Measurements from ENCODE around the gene UBE2G2. TPM values are rescaled to one million over a fixed set of nuclear protein-coding genes. Genes with fewer than 3 reads are reported as not detected.

Gene UBE2G2
- total RNA-seq, 1 experiment from 2014 or later, result 91.3 TPM

GRCh38 chr21:44842087-44842486 is 40.5 kb upstream of the UBE2G2 start:
- Mint-ChIP-seq H3K36me3 (ENCODE audit: insufficient read depth, unreplicated experiment) (peaks cover 31% of the 10 kb centered on the region), H3K27me3 (ENCODE audit: insufficient read depth, unreplicated experiment) (no peaks in the 10 kb centered on the region), H3K9me3 (ENCODE audit: unreplicated experiment) (no peaks in the 10 kb centered on the region), H3K4me3 (ENCODE audit: unreplicated experiment) (no peak overlapping the region), H3K4me1 (ENCODE audit: low read depth, unreplicated experiment) (peaks cover 6% of the 10 kb centered on the region), H3K27ac (ENCODE audit: unreplicated experiment) (no peak overlapping the region)
- DNase-seq, result no peak
- no peaks in the 10 kb centered on the region for H3K9me3 ChIP-seq
- no peak for TF ChIP-seq CTCF (IDR thresholded peaks at IDR 0.05; ENCODE audit: insufficient read depth in 1 of 2, low read depth in 1 of 2, low read length in 1 of 2, severe bottlenecking in 1 of 2, unreplicated experiment in 1 of 2)
- no peaks in the 10 kb centered on the region for H3K27me3 ChIP-seq (replicated peaks; ENCODE audit: control insufficient read depth, insufficient read depth, low read length)
- no peaks in the 10 kb centered on the region for H3K36me3 ChIP-seq (ENCODE audit: control insufficient read depth, insufficient read depth, low read length)
- intact Hi-C loops (cut with micrococcal nuclease; ENCODE audit: unreplicated experiment), result no loop called here
- no peak overlapping the region for H3K4me3 ChIP-seq (ENCODE audit: low read depth, low read length)
- CTCF ChIA-PET, result no interaction called here
- H3K4me1 ChIP-seq, result peaks cover 22% of the 10 kb centered on the region
- BruUV-seq (replicated peaks), result no TSS peak
- POLR2A ChIA-PET, result no interaction called here

GRCh38 chr21:44840771-44841170 is 39.2 kb upstream of the UBE2G2 start:
- no TSS peak for BruUV-seq (replicated peaks)
- TF ChIP-seq CTCF (IDR thresholded peaks at IDR 0.05; ENCODE audit: insufficient read depth in 1 of 2, low read depth in 1 of 2, low read length in 1 of 2, severe bottlenecking in 1 of 2, unreplicated experiment in 1 of 2), result no peak
- no peak overlapping the region for H3K4me3 ChIP-seq (ENCODE audit: low read depth, low read length)
- ChIA-PET CTCF (no interaction called here), POLR2A (no interaction called here)
- peaks cover 18% of the 10 kb centered on the region for H3K4me1 ChIP-seq
- H3K27me3 Mint-ChIP-seq (ENCODE audit: insufficient read depth, unreplicated experiment), result no peaks in the 10 kb centered on the region
- H3K4me1 Mint-ChIP-seq (ENCODE audit: low read depth, unreplicated experiment), result peaks cover 6% of the 10 kb centered on the region
- no peaks in the 10 kb centered on the region for H3K9me3 Mint-ChIP-seq (ENCODE audit: unreplicated experiment)
- no peaks in the 10 kb centered on the region for H3K9me3 ChIP-seq
- peaks cover 18% of the 10 kb centered on the region for H3K36me3 Mint-ChIP-seq (ENCODE audit: insufficient read depth, unreplicated experiment)
- peak in 1 of 2 experiments; percentile 16 for DNase-seq
- no peaks in the 10 kb centered on the region for H3K27me3 ChIP-seq (replicated peaks; ENCODE audit: control insufficient read depth, insufficient read depth, low read length)
- H3K4me3 Mint-ChIP-seq (ENCODE audit: unreplicated experiment), result no peak overlapping the region
- H3K27ac Mint-ChIP-seq (ENCODE audit: unreplicated experiment), result no peak overlapping the region
- no peaks in the 10 kb centered on the region for H3K36me3 ChIP-seq (ENCODE audit: control insufficient read depth, insufficient read depth, low read length)
- intact Hi-C loops (cut with micrococcal nuclease; ENCODE audit: unreplicated experiment), result no loop called here

- Histone ChIP-seq H3K4me3 (ENCODE audit: low read depth, low read length) (no peak overlapping the region), H3K4me1 (peaks cover 10% of the 10 kb centered on the region), H3K9me3 (no peaks in the 10 kb centered on the region), H3K27me3 (replicated peaks; ENCODE audit: control insufficient read depth, insufficient read depth, low read length) (no peaks in the 10 kb centered on the region), H3K36me3 (ENCODE audit: control insufficient read depth, insufficient read depth, low read length) (no peaks in the 10 kb centered on the region)
- no peaks in the 10 kb centered on the region for H3K9me3 Mint-ChIP-seq (ENCODE audit: unreplicated experiment)
- ChIA-PET CTCF (no interaction called here), POLR2A (no interaction called here)
- no peak overlapping the region for H3K4me3 Mint-ChIP-seq (ENCODE audit: unreplicated experiment)
- TF ChIP-seq CTCF (IDR thresholded peaks at IDR 0.05; ENCODE audit: insufficient read depth in 1 of 2, low read depth in 1 of 2, low read length in 1 of 2, severe bottlenecking in 1 of 2, unreplicated experiment in 1 of 2), result no peak
- no peak overlapping the region for H3K27ac Mint-ChIP-seq (ENCODE audit: unreplicated experiment)
- intact Hi-C loops (cut with micrococcal nuclease; ENCODE audit: unreplicated experiment), result loop anchor here (5.0 kb wide), 1 partner anchor 33 kb away; the partner anchor contains the start of gene PTTG1IP
- H3K36me3 Mint-ChIP-seq (ENCODE audit: insufficient read depth, unreplicated experiment), result peaks cover 8% of the 10 kb centered on the region
- no peak for DNase-seq
- H3K4me1 Mint-ChIP-seq (ENCODE audit: low read depth, unreplicated experiment), result no peaks in the 10 kb centered on the region
- no TSS peak for BruUV-seq (replicated peaks)
- H3K27me3 Mint-ChIP-seq (ENCODE audit: insufficient read depth, unreplicated experiment), result no peaks in the 10 kb centered on the region
Observed at GRCh38 chr21:44838951-44839350, 37.3 kb upstream of the UBE2G2 start.
